GM18511 (cell line): Measurements from ENCODE around the gene ARHGAP29.

Experiments used
- ATAC-seq: cut with Tn5 transposase; IDR thresholded peaks from one replicate; pipeline ENCODE4 v1.9.1; 2021; ENCODE audit warnings: mild to moderate bottlenecking, moderate library complexity; ENCODE audit not compliant: unreplicated experiment

Gene ARHGAP29

DNA sequence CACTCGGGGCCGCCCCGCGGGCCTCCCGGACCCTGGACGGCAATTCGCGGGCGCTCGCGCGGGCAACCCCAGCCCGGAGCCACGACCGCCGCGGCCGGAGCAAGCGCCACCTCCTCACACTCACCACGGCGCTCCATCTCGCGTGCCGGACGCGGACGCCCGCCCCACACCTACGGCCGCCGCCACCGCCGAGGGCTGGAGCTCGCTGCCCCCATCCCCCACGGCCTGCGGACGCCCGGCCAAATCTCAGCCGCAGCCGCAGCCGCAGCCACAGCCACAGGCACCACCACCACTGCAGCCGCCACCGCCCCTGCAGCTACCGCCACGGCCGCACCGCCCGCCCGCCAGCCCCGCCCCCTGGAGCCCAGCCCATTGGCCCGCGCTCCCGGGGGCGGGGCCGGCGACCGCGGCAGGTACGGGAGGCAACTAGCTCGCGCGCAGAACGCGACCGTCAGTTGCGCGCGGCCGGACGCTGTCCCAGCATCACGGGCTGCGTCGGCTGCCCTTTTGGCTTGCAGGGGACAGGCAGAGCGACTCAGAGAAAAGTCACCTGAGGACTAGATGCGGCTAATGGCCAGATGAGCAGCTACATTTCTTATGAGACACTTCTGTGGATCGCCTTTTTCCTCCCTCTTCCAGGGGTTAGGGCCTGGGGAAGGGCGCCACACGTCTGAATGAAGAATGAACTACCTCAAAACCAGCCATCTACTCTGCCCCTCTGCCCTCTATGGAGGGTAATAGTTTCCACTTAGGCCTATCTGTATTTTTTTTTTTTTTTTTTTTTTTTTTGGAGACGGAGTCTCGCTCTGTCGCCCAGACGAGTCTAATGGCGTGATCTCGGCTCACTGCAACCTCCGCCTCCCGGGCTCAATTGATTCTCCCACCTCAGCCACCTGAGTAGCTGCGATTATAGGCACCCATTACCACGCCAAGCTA lies at the start of gene ARHGAP29:
ARHGAP29 (minus strand) TSS at position 294 of the 936 bp plus-strand sequence. CDS start 5,973 bp downstream, outside the sequence.
- ATAC-seq: peak; percentile 81

DNA sequence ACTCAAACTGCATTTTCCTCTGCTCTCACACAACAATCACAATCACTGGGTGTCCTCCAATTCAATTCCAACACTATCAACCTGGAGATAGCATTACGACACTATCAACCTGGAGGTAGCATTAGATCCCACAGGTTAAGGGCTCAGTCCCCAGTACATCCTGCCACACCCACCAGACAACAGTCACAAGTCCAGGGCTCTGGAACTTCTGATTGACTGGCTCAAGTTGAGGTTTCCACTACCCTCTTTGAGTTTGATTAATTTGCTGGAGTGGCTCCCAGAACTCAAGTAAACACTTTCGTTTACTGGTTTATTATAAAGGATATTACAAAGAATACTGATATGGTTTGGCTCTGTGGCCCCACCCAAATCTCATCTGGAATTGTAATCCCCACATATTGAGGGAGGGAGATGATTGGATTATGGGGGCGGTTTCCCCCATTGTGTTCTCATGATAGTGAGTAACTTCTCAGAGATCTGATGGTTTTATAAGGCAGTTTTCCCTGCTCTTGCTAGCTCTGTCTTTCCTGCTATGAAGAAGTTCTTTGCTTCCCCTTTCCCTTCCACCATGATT lies 49.6 kb upstream of the ARHGAP29 start:
- no peak for ATAC-seq

DNA sequence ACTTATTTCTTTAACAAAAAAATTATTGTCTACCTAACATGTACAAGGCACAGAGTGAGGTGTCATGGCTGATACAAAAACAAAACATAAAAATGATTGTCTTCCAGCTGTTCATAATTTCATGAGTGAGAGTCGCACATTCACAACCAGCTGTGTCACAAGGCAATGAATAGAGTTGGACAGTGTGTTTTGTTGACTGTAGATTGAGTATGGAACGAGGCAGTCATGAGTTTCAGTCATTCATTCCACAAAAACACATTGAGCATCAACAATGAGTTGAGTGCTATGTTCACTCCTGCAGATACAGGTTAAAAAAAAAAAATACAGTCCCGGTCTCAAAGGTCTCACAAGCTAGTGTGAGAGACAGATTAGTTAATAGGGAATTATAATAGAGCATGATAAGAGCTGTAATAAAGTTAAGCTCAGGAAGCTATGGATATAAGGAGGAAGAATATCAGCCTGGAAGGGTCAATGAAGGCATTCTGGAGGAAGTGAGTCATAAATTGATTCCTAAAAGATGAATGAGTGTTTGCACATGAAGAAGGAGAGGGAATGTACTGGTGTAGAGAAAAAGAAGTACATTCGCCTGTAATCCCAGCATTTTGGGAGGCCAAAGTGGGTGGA lies 47.8 kb upstream of the ARHGAP29 start:
- no peak for ATAC-seq

- ATAC-seq: peak; percentile 64
These were observed 47.1 kb upstream of the ARHGAP29 start for GRCh38 chr1:94284476-94284875.

- ATAC-seq: no peak
These were observed 46.1 kb upstream of the ARHGAP29 start for GRCh38 chr1:94283462-94283861.

- no peak for ATAC-seq
These were observed 44.8 kb upstream of the ARHGAP29 start for GRCh38 chr1:94282143-94282711.

DNA sequence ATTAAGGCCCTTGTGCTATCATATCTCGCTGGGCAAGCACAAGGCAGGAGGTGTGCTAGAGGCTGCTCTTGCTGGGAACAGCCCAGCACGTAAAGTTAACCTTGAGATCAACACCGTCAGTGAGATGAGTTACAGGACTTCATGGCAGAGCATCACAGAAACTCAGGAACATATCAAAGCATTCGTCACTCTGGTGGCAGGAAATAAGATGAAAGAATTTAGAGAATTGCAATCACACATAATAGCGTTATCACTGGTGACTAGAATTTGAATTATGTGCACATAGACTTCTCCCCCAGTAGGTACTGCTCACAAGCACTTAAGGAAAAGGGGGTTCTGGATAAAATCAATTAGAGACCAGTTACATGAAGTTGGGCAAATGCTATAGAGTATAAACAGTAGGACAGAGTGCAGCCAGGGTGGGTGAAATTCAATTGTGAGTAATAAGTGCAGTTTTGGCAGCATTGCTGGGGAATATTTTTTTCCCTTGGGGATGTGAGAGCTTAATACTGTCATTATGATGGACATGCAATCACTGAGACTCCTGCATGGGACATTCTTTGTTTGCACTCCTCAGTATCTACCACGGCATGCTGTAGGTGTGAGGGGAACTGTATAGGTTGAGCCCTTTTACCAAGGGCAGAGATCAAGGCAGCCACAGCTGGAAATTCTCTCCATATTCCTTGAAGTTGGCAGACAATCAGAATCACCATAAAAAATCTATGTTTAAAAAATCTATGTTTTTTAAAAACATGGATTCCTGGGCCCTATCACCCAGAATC lies 44.2 kb upstream of the ARHGAP29 start:
- no peak for ATAC-seq

DNA sequence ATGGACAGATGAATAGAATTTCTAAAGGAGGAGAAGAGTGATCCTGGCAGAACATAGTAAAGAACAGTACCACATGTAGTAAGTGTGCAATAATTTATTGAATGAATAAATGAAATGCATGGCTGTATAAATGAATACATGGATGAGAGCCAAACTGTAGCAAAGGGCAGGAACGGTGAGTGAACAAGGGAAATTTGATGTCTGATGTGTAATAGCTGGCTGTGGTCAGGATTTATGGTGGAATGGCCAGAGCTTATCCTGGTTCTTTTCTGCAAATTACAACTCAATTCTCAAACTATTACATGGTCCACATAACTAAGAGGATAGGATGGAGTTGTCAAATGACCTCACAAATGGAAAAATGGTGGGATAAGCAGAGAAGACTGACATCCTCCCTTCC lies 43.2 kb upstream of the ARHGAP29 start:
- ATAC-seq: no peak

GRCh38 chr1:94279462-94279861 lies 42.1 kb upstream of the ARHGAP29 start:
- no peak for ATAC-seq

- ATAC-seq: no peak
These were observed 41.7 kb upstream of the ARHGAP29 start for GRCh38 chr1:94279038-94279437.

- ATAC-seq: no peak
These were observed 39.6 kb upstream of the ARHGAP29 start for GRCh38 chr1:94276988-94277434.

- no peak for ATAC-seq
These were observed 37.7 kb upstream of the ARHGAP29 start for GRCh38 chr1:94275083-94275482.

GRCh38 chr1:94274561-94274960 lies 37.2 kb upstream of the ARHGAP29 start:
- no peak for ATAC-seq

DNA sequence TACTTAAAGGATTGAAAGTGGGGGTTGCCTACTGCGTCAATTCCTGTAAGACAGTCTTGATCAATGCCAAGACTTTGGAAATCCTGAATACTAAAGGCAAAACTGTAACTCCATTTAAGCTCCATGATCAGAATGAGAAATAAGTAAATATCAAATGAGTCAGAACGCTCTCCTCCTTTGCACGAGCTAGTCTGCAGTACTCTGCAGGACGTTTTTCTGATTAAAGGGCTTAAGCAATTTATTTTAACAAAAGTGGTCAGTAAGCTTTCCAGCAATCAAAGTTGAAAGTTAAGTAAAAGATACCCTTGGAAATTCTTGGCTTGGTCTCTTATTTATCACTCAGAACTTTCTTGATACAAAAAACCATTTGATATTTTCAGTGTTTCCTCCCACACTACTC lies 35.7 kb upstream of the ARHGAP29 start:
- ATAC-seq: no peak

GRCh38 chr1:94272388-94272787 lies 35.0 kb upstream of the ARHGAP29 start:
- ATAC-seq: no peak

DNA sequence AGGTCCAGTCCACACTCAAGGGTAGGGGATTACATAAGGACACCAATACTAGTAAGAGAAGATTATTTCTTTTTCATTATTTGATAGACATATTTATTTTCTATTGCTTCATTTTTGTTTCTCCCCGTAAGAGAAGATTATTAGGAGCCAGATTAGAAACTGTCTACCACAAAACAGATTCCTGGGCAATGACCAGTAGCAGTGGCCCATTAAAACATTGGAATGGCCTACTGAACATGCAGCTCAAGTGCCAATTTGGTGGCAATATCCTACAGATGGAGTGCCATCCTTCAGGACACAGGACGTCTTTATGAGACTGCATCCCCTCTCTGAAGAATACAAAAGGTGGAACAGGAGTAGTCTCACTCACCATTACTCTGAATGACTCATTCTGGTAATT lies 34.0 kb upstream of the ARHGAP29 start:
- no peak for ATAC-seq

DNA sequence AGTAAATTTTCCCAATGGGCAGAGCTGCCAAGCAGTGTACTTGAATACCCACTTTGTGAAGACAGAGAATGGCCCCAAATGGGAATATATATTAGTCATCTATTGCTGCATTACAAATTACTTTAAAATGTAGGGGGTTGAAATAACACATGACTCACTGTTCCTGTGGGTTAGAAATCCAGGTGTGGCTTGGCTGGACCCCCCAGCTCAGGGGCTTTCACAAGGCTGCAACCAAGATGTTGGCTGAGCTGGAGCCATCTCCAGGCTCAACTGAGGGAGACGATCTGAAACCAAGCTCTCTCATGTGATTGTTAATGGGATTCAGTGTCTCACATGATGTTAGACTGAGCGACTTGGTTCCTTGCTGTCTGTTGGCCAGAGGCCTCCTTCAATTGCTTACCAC lies 33.4 kb upstream of the ARHGAP29 start:
- no peak for ATAC-seq

GRCh38 chr1:94269921-94270320 lies 32.5 kb upstream of the ARHGAP29 start:
- ATAC-seq: no peak

- ATAC-seq: no peak
These were observed 28.5 kb upstream of the ARHGAP29 start for GRCh38 chr1:94265906-94266305.

- no peak for ATAC-seq
These were observed 27.6 kb upstream of the ARHGAP29 start for GRCh38 chr1:94265011-94265422.
